NCI-H1417 treated with DMSO at 0.1 percent for 48 hours (cell line): ENCODE measurements around the gene SCN9A.

ENCODE experiments used
- DNase-seq: peaks from one replicate; lab custom pipeline; 2025; lab: John Stamatoyannopoulos, UW

SCN9A gene

DNA sequence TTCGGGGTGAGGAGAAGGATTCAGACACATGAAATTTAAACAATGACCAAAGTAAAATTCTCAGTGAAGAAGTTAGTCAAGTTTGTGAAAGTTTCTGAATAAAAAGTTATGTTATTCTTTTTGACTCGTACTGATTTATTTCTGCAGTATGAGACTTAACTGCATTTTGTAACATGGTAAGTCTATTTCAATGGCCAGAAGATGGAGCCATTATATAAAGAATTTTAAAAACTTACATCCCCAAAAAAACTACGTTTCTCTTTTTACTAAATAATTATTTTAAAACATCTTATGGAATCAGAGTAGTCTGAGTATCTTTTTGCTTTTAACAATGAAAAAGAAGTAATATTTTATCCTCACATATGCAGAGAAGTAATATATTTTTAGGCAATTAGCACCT, 196.5 kb downstream of the SCN9A start:
- no peak for DNase-seq

DNA sequence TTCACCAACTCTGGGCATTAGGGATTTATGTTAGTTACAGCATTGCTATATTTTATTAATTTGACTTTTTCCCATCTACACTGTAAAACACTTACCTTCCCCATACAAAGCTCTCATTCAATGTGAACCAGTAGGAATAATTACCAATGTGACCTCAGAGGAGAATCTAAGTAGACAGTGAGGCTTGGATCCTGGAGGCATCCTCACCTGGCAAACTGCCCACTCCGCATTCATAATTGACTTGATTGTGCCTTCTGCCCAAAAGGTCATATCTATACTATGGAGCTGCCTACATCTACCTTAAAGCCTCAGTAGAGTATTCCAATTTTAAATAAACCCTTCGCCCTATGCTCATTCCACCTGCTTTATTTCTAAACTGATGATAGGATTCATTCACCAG, 202.5 kb downstream of the SCN9A start:
- no peak for DNase-seq

DNA sequence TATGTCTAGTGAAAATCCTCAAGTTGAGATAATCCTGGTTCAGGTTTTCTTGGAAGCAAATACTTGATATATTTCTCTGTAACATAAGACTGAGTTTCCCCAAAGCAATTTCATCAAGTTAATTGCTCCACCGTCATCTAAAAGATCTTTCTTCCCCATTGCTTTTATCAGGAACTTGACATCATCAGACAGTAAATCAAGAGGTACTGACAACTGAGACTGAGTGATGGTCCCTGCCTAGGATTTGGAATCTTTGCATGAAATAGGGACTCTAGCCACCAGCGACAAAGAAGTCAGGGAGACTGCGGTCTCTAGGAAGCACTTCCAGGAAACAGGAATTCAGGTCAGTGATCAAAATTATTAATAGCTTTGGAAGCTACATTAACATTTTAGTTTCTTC, 204.5 kb downstream of the SCN9A start:
- no peak for DNase-seq

DNA sequence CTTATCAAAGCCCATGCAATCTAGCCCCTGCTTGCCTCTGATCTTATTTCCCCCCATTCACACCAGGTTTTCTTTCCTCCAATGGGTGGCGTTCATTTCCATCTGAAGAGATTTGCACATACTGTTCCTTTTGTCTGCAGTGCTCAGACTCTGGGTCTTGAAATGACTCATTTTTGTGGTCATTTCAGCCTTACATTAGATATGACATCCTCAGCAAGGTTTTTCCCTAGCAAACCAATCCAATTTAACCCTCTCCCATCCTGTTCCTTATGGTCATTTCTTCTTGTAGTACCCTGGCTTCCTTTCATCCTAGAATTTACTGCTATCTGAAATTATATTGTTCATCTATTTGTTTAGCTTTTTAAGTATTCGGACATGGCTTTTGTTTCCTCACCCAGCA, 205.4 kb downstream of the SCN9A start:
- DNase-seq: no peak

DNA sequence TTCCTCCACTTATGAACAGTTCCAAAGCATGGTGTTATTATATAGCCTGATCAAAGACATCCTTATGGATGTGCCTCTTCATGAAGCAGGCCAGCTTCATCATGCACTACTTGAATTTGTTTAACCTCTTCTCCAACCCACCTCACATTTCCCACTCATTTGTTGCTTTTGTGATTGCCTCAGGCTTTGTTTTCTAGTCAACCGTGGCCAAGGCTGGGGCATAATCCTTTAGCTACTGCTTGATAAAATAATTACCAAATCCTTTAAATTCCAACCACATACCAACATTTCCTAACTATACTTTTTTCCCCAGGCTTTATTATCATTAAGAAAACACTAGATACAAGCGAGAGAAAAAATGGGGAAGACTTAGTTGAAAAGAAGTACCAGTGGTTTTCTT, 208.3 kb downstream of the SCN9A start:
- no peak for DNase-seq

DNA sequence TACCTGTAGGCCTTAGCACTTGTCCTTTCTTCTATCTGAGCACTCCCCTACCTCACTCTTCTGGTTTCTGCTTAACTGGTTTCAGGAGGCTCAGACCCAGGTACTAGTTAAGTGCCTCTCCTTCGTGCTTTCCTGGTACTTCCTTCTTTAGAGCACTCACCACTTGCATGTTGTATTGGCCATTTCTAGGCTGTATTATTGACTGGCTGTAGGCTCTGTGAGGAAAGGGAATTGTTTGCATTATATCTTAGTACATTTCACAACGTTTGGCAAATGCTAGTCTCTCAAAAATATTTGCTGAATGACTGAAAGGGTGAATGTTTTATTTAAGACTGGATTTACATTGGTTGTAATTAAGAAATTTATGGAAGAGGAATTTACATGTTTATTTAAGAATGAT, 212.0 kb downstream of the SCN9A start:
- no peak for DNase-seq

DNA sequence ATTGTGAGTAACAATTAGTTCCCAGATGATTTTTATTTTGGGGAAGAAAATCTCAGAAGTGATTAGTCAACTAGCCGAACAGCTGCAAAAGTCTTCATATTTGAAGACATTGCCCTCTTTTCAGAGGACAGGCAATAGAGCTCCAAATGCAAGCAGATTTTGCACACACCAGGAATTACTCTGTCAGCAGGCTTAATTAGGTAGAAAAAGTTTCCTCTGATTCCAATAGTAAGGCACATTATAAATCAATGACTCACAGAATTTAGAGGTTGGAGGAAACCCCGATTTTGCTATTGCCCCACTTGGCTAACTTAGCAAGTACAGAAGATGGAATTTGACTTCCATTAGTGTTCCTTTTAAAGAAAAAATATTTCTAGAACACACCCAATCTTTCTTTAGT, 217.2 kb downstream of the SCN9A start:
- DNase-seq: no peak

DNA sequence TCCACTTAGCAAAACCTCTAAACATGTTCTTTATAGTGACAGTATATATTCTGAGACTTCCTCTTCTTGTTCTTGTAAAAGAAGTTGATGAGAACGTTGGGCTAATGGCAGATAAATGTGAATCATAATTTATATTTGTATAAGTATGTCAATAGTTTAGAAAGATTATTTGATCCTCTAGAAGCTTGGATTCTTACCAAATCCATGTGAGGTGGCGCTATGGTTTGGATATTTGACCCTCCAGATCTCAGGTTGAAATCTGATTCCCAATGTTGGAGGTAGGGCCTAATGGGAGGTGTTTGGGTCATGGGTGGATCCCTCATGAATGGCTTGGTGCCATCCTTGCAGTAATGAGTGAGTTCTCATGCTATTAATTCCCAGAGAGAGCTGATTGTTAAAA, 218.2 kb downstream of the SCN9A start:
- no peak for DNase-seq

DNA sequence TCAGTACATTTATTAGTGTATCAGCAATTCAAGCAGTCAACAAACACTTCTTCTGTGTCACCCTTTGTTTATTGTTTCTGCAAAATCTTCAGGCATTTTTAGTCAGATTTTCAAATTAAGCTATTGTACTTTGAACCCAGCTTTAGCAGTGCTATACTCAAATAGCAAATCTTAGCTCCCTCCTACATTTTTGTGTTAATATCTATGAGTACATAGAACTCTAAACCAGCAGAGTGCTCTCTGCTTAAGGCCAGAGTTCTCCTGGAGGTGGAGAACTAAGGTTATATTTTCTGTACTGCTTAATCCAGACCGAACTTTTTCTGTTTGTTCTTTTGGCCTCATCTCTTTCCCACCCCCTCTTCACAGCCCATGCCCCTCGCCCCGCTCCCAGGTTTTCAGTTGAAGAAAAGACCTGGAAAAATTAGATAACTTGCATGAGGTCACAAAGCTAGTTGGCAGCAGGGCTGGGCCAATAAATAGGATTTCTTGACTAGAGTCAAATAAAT, 218.7 kb downstream of the SCN9A start:
- no peak for DNase-seq

DNA sequence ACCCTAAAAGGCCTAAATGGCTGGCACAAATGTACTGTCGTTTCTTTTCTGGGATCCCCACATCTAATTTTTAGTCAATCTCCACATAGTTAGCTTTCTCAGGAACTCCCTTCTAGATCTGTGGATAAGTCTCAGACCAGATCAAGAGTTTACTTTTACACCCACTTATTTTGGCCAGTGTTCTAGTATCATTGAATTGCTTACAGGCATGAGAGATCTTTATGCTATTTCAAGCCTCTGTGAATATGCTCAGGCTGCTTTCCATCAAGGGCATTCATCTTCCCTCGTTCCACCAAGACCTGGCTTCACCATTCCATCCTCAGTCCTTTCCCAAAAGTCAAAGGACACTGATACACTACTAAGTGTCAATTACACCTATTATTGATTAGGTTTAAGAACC, 220.2 kb downstream of the SCN9A start:
- no peak for DNase-seq

DNA sequence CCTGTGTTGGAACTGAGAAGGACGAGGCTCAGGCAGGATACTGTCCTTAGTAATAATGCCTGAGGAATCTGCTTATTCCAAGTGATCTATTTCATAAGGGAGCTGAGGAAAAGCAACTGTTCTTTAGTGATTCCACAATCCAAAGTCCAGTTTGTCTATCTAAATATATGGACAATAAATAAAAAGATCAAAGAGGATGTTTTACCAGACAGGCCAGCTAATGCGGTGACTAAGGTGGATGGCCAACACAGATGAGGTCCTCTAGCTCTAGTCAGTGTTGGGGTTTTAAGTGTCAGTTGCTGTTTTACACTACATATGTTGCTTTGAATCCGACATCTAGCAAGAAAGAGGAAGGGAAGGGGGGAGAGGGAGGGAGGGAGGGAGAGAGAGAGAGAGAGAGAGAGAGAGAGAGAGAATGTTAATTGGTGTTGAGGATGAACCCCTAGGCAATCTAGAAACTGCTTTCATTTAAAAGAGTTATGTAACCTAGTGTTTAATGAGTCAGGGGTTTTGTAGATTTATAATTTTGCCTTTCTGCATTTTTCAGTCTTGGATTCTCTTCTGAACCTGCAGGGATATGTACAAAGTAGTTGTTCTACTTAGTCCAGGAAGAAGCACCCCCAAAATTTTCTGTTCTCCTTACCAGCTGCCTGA, 220.9 kb downstream of the SCN9A start:
- DNase-seq: no peak

DNA sequence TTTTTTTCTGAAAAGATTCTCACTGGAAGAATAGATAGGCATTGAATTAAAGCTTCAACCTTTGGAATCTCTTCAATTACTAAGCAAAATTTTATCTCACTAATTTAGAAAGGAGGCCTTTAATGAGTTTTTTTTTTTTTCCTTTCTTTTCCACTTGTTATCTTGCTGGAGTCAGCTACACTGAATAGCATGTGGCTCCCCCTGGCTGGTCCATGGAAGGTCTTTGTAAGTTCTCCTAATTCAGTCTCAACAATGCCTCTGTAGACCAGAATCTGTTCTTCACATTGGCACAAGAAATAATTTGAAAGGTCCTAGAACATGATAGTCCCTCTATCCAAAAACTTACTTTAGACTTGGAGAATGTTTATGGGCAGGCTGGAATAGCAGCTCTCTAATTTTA, 223.7 kb downstream of the SCN9A start:
- no peak for DNase-seq

DNA sequence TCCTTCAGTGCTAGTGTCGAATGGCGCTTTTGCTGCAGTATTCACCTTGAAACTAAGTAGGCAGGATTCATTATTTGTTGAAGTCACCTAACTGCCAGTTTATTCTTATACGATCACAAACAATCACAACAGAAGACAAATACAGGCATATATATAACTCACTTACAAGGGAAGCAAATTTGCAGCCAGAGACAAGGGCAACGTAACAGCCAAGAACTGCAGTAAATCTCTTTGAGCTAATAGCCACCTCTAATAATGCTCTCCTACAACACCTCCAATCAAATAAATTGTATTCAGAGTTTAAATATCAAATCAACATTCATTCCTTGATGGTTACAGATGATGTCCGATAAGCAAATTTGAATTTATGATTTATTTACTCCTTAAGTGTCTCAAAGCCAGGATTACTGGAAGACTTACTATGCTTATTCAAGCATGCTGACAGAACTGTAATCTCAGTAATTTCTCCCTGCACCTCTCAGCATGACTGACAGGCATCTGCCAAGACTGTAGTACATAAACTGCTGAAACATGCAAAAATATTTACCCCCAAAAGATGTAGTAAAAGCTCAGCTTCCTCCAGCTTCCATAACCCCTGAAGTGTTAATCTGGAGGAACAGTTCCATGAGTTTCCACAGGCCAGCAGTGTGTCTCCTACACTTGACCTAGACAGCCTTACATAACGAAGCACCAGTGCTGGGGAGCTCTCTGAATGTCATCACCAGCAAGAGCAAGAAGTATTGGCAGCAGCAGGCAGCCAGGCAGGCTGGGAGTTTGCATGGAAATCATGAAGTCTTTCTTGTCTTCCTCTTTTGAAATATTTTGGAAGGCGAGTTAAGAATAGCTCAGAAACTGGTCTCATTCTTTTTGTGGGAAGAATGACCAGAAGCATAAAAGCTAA, 227.0 kb downstream of the SCN9A start:
- DNase-seq: no peak

DNA sequence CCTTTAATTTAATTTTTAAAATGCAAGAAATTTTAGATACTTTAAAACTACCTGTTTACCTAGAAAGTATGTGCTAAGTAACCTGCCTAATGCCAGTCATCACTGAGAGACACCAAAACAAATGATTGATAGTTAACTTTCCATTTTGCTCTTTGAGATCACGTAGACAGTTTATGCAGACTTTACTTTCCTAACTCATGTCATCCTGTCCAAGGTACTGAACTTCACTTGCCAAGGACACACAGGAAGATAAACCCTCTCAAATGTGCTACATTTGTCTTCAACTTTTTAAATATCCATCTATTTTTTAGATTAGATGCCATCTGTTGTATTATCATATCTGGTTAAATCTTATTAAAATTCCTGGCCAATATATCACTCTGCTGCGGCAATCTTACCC, 227.9 kb downstream of the SCN9A start:
- no peak for DNase-seq
